ENCODE results near the gene RPL39L.

Gene RPL39L

GRCh38 chr3:187073581-187074098 is 65.7 kb downstream of the RPL39L start:
- TF ChIP-seq CTCF (IDR thresholded peaks at IDR 0.05; ENCODE audit: borderline replicate concordance, control extremely low read depth, extremely low read depth, insufficient read depth, missing control alignments) = no peak
- no peak for DNase-seq (ENCODE audit: low spot score)
- in situ Hi-C loops (cut with MboI; ENCODE audit: low sequenced_read_pairs, unreplicated experiment) = no loop called here

- in situ Hi-C loops (cut with MboI; ENCODE audit: low sequenced_read_pairs, unreplicated experiment) = no loop called here
- no peak for DNase-seq (ENCODE audit: low spot score)
- TF ChIP-seq CTCF (IDR thresholded peaks at IDR 0.05; ENCODE audit: borderline replicate concordance, control extremely low read depth, extremely low read depth, insufficient read depth, missing control alignments) = no peak
Observed at GRCh38 chr3:187072511-187072910, 66.8 kb downstream of the RPL39L start.

- no peak for TF ChIP-seq CTCF (IDR thresholded peaks at IDR 0.05; ENCODE audit: borderline replicate concordance, control extremely low read depth, extremely low read depth, insufficient read depth, missing control alignments)
- in situ Hi-C loops (cut with MboI; ENCODE audit: low sequenced_read_pairs, unreplicated experiment) = no loop called here
- no peak for DNase-seq (ENCODE audit: low spot score)
Observed at GRCh38 chr3:187072102-187072501, 67.2 kb downstream of the RPL39L start.
